ENCODE data around the gene PTPRU. TPM values are rescaled to one million over a fixed set of nuclear protein-coding genes. Genes with fewer than 3 reads are reported as not detected.

Gene PTPRU
- total RNA-seq, 1 experiment from 2014 or later: 45.5 TPM

DNA sequence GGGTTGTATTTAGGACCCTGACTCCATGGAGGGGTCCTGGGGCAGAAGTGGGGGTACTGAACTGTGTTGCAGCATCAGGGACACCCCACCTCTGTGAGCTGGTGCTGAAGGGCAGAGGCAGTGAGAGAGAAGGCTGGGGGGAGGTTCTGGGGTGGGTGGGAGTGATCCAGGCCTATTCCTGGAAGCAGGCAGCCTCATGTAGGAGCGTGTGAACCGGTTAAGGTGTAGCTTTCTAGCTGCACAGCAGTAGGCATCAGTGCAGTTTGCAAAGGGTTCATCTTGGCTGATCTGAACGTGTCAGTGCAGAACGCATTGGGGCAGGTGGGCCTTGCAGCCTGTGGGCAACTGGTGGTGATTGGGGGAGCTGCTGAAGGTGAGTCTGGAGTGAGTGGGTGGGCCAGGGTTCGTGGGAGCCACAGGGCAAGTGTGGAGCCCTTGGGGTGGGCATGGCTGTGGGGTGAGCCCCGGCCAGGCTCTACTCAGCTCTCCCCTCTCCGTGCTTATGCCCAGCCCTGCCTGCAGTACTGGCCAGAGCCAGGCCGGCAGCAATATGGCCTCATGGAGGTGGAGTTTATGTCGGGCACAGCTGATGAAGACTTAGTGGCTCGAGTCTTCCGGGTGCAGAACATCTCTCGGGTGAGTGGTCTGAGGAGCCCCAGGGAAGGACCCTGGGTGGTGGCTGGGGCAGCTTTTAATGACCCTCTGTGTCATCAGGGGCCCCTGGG is 86.7 kb downstream of the PTPRU start:
- H3K56ac ChIP-seq (ENCODE audit: insufficient read length, low read depth, low read length): no peak overlapping the region
- H2BK120ac ChIP-seq (ENCODE audit: low read depth, low read length, poor library complexity, severe bottlenecking): no peak overlapping the region
- no peak overlapping the region for H4K8ac ChIP-seq (replicated peaks; ENCODE audit: insufficient read length, low read depth, low read length)
- no peak overlapping the region for H3K4me2 ChIP-seq (ENCODE audit: insufficient read depth, insufficient read length, low read length)
- no peaks in the 10 kb centered on the region for H3K23me2 ChIP-seq (ENCODE audit: insufficient read length, low read depth, low read length, poor library complexity, severe bottlenecking)
- DNase-seq: no peak
- Mint-ChIP-seq H3K27me3 (ENCODE audit: low read depth) (no peaks in the 10 kb centered on the region), H3K4me3 (no peak overlapping the region), H3K4me1 (peaks cover 13 to 18% of the 10 kb centered on the region in 2 experiments), H3K9me3 (no peaks in the 10 kb centered on the region), H3K36me3 (ENCODE audit: insufficient read depth in 1 of 3, low read depth in 3 of 3) (peaks cover 2 to 18% (median 11%) of the 10 kb centered on the region in 3 experiments; a peak in 5 of 7 replicates), H3K27ac (no peak overlapping the region)
- H2AK5ac ChIP-seq (ENCODE audit: insufficient read length, low read length): no peak overlapping the region
- no peaks in the 10 kb centered on the region; the same call in 1 of the 2 replicates for H3K4me1 ChIP-seq (ENCODE audit: insufficient read depth, low read length)
- H3K9me3 ChIP-seq (ENCODE audit: control insufficient read depth, low read depth, low read length): no peaks in the 10 kb centered on the region
- no peak overlapping the region for H3K27ac ChIP-seq (ENCODE audit: insufficient read length, low read depth, low read length)
- H2BK15ac ChIP-seq (ENCODE audit: low read depth, low read length): no peak overlapping the region
- no peak overlapping the region for H3K4ac ChIP-seq (ENCODE audit: low read depth, low read length)
- H4K5ac ChIP-seq (ENCODE audit: insufficient read length, low read depth, low read length): no peak overlapping the region
- H3K9ac ChIP-seq (ENCODE audit: extremely low read depth, insufficient read length, low read length): no peak overlapping the region
- no peaks in the 10 kb centered on the region for H3K79me2 ChIP-seq (ENCODE audit: insufficient read depth, low read length)
- no CpG with 5 or more reads among the region's 12 CpGs for WGBS (ENCODE audit: extremely low coverage, insufficient read length, low lambda C conversion rate)
- H2BK5ac ChIP-seq (ENCODE audit: insufficient read length, low read length): no peak overlapping the region
- H2BK12ac ChIP-seq (ENCODE audit: insufficient read length, low read depth, low read length): no peak overlapping the region
- no peak overlapping the region for H3K18ac ChIP-seq (ENCODE audit: insufficient read length, low read depth, low read length)
- H2BK20ac ChIP-seq (ENCODE audit: low read depth, low read length, poor library complexity, severe bottlenecking): no peak overlapping the region
- H4K91ac ChIP-seq (ENCODE audit: insufficient read length, low read depth, low read length): no peak overlapping the region
- H3K27me3 ChIP-seq (ENCODE audit: insufficient read depth, low read length): no peaks in the 10 kb centered on the region
- no peak overlapping the region for H3T11ph ChIP-seq (ENCODE audit: low read length)
- no peak overlapping the region for H3K23ac ChIP-seq (ENCODE audit: insufficient read length, low read depth, low read length)
- no peak overlapping the region for H2AFZ ChIP-seq (ENCODE audit: low read length)
- TF ChIP-seq, protein P1, sequence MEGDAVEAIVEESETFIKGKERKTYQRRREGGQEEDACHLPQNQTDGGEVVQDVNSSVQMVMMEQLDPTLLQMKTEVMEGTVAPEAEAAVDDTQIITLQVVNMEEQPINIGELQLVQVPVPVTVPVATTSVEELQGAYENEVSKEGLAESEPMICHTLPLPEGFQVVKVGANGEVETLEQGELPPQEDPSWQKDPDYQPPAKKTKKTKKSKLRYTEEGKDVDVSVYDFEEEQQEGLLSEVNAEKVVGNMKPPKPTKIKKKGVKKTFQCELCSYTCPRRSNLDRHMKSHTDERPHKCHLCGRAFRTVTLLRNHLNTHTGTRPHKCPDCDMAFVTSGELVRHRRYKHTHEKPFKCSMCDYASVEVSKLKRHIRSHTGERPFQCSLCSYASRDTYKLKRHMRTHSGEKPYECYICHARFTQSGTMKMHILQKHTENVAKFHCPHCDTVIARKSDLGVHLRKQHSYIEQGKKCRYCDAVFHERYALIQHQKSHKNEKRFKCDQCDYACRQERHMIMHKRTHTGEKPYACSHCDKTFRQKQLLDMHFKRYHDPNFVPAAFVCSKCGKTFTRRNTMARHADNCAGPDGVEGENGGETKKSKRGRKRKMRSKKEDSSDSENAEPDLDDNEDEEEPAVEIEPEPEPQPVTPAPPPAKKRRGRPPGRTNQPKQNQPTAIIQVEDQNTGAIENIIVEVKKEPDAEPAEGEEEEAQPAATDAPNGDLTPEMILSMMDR (conservative IDR thresholded peaks at IDR 0.05): no peak
- no peaks in the 10 kb centered on the region for H3K79me1 ChIP-seq (ENCODE audit: insufficient read depth, low read depth, low read length, poor library complexity, severe bottlenecking)
- no peak overlapping the region; the same call in 1 of the 2 replicates for H3K14ac ChIP-seq (ENCODE audit: insufficient read depth, low read length)
- no peaks in the 10 kb centered on the region for H4K20me1 ChIP-seq (ENCODE audit: control insufficient read depth, insufficient read depth, insufficient read length)

Measured in H9 (cell line).